ENCODE results near the gene KCMF1. TPM values are rescaled to one million over a fixed set of nuclear protein-coding genes. Genes with fewer than 3 reads are reported as not detected.

KCMF1 gene
- total and polyA plus RNA-seq, 10 of the 15 experiments (the other 5 are each of a cell fraction or from before 2014, with no cell fraction given) = 8.4 to 124 (median 43.0) TPM

GRCh38 chr2:85078536-85078935 lies 107.6 kb downstream of the KCMF1 start:
- ChIA-PET RAD21 (ENCODE audit: unreplicated experiment) (no interaction called here), POLR2A (no interaction called here), SMC1A (ENCODE audit: uncharacterized antibody, unreplicated experiment) (interaction anchor here (1.0 kb wide), 1 partner anchor 169 kb away, joined by 3 read pairs; no protein-coding TSS in a partner anchor), CTCF (interaction anchor here (0.6 to 1.5 kb wide), 4 partner anchors 10 to 558 kb away, joined by 3 to 5 read pairs (median 4); no protein-coding TSS in a partner anchor)
- intact Hi-C loops (cut with micrococcal nuclease; ENCODE audit: unreplicated experiment) (no loop called here), in situ Hi-C loops (cut with MboI) (no loop called here)
- no TSS peak for BruUV-seq (replicated peaks)
- Histone ChIP-seq H3K9me3 (replicated peaks; ENCODE audit: control insufficient read depth, insufficient read depth, low read length) (peaks cover 2% of the 10 kb centered on the region; the same call in 2 of the 3 replicates), H2AFZ (ENCODE audit: control insufficient read depth, low read depth, low read length) (no peak overlapping the region), H4K20me1 (ENCODE audit: control insufficient read depth, insufficient read depth) (no peaks in the 10 kb centered on the region), H3K79me2 (ENCODE audit: control insufficient read depth, insufficient read depth, low read length) (no peaks in the 10 kb centered on the region), H3K27me3 (replicated peaks in 1 of 2; ENCODE audit: control insufficient read depth in 2 of 2, insufficient read depth in 2 of 2, low read length in 1 of 2) (no peaks in the 10 kb centered on the region), H3K4me2 (ENCODE audit: control insufficient read depth, insufficient read depth) (no peak overlapping the region), H3K9ac (ENCODE audit: control insufficient read depth, insufficient read depth, low read length) (no peak overlapping the region), H3K4me1 (ENCODE audit: control insufficient read depth, insufficient read depth, low read length) (no peaks in the 10 kb centered on the region), H3K27ac (ENCODE audit: control insufficient read depth, insufficient read depth) (no peak overlapping the region), H3K4me3 (no peak overlapping the region), H3K36me3 (ENCODE audit: control insufficient read depth in 2 of 2, insufficient read depth in 2 of 2, low read length in 1 of 2) (no peaks in the 10 kb centered on the region)
- ATAC-seq (no peak), FAIRE-seq (no peak), DNase-seq (ENCODE audit: low read depth, low spot score) (no peak)
- TF ChIP-seq POU2F2 (IDR thresholded peaks at IDR 0.05; ENCODE audit: borderline replicate concordance, low read depth, low read length) = no peak
- TF ChIP-seq ZNF687 (IDR thresholded peaks at IDR 0.05) = no peak
- TF ChIP-seq ESRRA (IDR thresholded peaks at IDR 0.05; ENCODE audit: low read length) = no peak
- 57% methylated on average over 5 of the region's 5 CpGs for WGBS (ENCODE audit: insufficient coverage, insufficient replicate concordance, low lambda C conversion rate, missing lambda C conversion rate)

GRCh38 chr2:85083092-85083491 lies 112.1 kb downstream of the KCMF1 start:
- Histone ChIP-seq H3K79me2 (ENCODE audit: control insufficient read depth, insufficient read depth, low read length) (no peaks in the 10 kb centered on the region), H3K9ac (ENCODE audit: control insufficient read depth, insufficient read depth, low read length) (no peak overlapping the region), H3K4me2 (ENCODE audit: control insufficient read depth, insufficient read depth) (no peak overlapping the region), H3K4me1 (ENCODE audit: control insufficient read depth, insufficient read depth, low read length) (no peaks in the 10 kb centered on the region), H4K20me1 (ENCODE audit: control insufficient read depth, insufficient read depth) (no peaks in the 10 kb centered on the region), H3K27ac (ENCODE audit: control insufficient read depth, insufficient read depth) (no peak overlapping the region), H3K27me3 (replicated peaks in 1 of 2; ENCODE audit: control insufficient read depth in 2 of 2, insufficient read depth in 2 of 2, low read length in 1 of 2) (no peaks in the 10 kb centered on the region; a peak in 1 of 4 replicates), H3K4me3 (no peak overlapping the region), H3K36me3 (ENCODE audit: control insufficient read depth in 2 of 2, insufficient read depth in 2 of 2, low read length in 1 of 2) (no peaks in the 10 kb centered on the region), H2AFZ (ENCODE audit: control insufficient read depth, low read depth, low read length) (no peak overlapping the region), H3K9me3 (replicated peaks; ENCODE audit: control insufficient read depth, insufficient read depth, low read length) (peaks cover 2% of the 10 kb centered on the region; the same call in 2 of the 3 replicates)
- ChIA-PET CTCF (no interaction called here), POLR2A (no interaction called here), SMC1A (ENCODE audit: uncharacterized antibody, unreplicated experiment) (no interaction called here), RAD21 (ENCODE audit: unreplicated experiment) (no interaction called here)
- no TSS peak for BruUV-seq (replicated peaks)
- FAIRE-seq (no peak), DNase-seq (ENCODE audit: low read depth, low spot score) (no peak), ATAC-seq (no peak)
- intact Hi-C loops (cut with micrococcal nuclease; ENCODE audit: unreplicated experiment) (no loop called here), in situ Hi-C loops (cut with MboI) (no loop called here)
- TF ChIP-seq NR2F1 (conservative IDR thresholded peaks at IDR 0.05) = no peak
- no peak for TF ChIP-seq FOXK2 (IDR thresholded peaks at IDR 0.05)
- TF ChIP-seq MEF2B (IDR thresholded peaks at IDR 0.05; ENCODE audit: partially characterized antibody, poor library complexity, severe bottlenecking) = no peak
- no peak for TF ChIP-seq YY1 (IDR thresholded peaks at IDR 0.05; ENCODE audit: low read depth, low read length)
- no peak for TF ChIP-seq TARDBP (IDR thresholded peaks at IDR 0.05; ENCODE audit: borderline replicate concordance)
- TF ChIP-seq MYC (IDR thresholded peaks at IDR 0.05; ENCODE audit: insufficient read depth, insufficient read length, insufficient replicate concordance, low read length, severe bottlenecking) = no peak
- TF ChIP-seq PRDM15 (CRISPR knock-in tag; IDR thresholded peaks at IDR 0.05) = no peak
